Fibroblast of skin of left quadriceps (primary cell): Measurements from ENCODE around the gene SLAMF1.
"Not testable (repeated sequence)": the region's sequence is repeated elsewhere in the genome, so short reads cannot be mapped to it uniquely, and the experiment has no call there.

Experiments
- DNase-seq, 2 experiments: peaks; one replicate each; pipeline ENCODE4 v3.0.0-alpha.2; 2013; ENCODE audit warnings: low read depth in 2 of 2

The SLAMF1 gene

GRCh38 chr1:160640359-160641123 is 6.3 kb downstream of the SLAMF1 start:
- no peak for DNase-seq

DNA sequence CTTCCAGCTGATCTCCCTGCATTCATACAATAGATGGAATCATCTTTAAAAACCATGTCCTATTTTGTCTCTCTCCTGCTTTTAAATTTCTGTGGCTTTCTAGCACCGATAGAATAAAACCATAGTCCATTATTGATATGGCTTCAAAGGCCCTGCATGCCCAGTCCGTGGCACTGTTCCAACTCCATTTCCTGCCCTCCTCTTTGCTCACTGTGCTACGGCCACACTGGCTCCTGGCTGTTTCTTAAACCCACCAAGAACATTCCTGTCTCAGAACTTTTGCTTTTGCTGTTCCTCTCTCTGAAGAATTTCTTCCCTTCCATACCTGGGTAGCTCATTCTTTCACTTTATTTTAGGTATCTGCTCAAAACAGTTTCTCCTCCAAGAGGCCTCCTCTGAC is 7.2 kb downstream of the SLAMF1 start:
- DNase-seq, result no peak

GRCh38 chr1:160638926-160639325 is 7.9 kb downstream of the SLAMF1 start:
- DNase-seq, result no peak

- DNase-seq, result no peak
These were observed 8.3 kb downstream of the SLAMF1 start for GRCh38 chr1:160638540-160638857.

DNA sequence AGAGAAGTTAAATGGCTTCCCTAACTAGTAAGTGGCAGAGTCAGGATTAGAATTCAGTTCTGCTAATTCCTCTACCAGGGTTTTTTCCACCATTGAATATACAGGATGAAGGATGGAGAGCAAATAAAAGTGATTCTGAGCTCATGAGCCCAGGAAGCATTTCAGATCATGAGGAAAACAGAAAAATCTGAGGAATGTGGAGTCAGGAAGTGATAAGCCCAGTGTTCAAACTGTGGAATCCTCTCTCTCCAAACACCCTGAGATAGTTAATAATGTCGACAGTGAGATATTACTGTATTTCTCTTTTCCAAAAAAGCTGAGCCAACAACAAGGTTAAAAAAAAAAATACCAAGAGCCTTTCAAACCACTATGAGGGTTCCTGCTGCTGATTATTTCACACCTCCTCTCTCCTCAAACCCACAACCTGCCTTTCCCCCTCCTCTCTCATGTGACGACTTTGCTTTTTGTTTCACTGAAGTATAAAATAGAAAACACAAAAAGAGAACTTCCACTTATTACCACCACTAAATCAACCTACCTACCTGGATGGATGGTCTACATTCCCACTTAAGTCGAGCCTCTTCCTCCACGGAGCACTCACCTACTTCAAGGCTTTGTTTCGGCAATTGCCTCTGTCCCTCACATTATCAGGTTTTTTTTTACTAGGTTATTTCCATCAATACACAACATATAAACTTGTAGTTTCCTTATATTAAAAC is 8.9 kb downstream of the SLAMF1 start:
- no peak for DNase-seq

GRCh38 chr1:160637065-160637464 is 9.8 kb downstream of the SLAMF1 start:
- DNase-seq, result no peak

GRCh38 chr1:160636547-160636946 is 10.3 kb downstream of the SLAMF1 start:
- no peak for DNase-seq

- no peak for DNase-seq
These were observed 10.8 kb downstream of the SLAMF1 start for GRCh38 chr1:160636076-160636475.

- no peak for DNase-seq
These were observed 12.0 kb downstream of the SLAMF1 start for GRCh38 chr1:160634543-160635491.

- DNase-seq, result no peak
These were observed 13.4 kb downstream of the SLAMF1 start for GRCh38 chr1:160633330-160633903.

DNA sequence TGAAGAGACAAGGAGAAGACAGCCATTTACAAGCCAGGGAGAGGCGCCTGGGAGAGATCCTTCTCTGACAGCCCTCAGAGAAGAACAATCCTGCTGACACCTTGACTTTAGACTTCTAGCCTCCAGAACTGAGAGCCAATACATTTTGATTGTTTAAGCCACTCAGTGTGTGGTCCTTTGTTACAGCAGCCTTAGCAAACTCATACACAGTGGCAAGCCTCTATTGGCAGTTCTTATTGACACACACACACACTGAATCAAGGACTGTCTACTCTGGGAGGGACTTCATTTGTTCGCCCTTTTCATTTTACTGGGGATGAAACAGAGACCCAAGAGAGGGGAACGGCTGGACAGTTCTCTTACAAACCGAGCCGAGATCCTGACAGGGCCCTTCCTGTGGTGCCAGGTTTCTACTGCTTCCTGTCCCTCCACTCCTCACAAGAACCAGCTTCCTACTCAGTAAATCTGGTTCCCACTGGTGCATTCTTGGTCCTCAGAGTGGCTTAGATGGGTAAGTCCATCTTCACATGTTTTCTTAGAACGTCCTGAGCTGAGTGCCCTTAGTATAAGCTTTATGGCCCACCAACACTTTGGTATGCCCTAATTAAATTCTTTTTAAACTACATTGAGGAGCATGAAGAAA is 14.7 kb downstream of the SLAMF1 start:
- no peak for DNase-seq

GRCh38 chr1:160630523-160631451 is 16.1 kb downstream of the SLAMF1 start:
- no peak for DNase-seq

DNA sequence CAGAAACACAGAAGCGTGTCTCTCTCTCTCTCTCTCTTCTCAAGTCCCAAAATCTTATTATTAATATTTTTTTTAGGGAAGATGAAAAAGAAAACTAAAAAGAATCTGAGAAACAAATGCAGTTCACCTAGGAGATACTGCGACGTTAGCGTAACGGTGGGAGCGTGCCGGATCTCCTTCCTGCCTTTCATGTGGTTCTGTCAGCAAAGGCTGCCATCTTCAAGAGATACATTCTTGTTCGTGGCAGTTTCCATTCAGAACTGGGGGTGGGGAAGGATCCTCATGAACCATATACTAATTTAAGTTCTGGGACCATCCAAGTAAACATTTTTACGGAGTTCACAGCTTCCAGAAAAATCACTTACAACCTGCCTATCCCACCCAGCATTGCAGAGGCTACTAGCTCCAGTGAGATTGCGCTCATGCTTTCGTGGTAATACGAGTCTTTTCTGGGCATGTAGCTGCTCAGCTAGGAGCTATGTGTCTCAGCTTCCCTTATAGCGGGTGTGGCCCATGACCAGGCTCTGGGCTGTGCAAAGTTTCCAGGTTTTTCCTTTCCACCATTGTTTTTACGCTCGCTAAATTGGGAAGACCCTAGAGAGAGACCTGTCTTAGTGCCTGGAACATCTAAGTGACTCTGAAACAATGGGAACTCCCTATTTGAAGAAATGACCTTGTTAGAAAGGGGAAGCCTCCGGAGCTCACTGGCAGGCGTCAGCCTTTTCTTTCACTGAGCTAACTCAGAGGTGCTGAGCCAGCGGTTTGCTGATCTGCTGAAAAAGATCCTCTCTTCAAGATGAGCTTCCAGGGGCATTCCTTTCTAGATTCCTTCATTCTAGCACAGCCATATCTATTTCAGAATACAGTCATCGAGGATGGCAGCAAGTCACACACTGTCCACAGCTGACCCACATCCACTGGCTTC is 17.3 kb downstream of the SLAMF1 start:
- DNase-seq, result no peak

DNA sequence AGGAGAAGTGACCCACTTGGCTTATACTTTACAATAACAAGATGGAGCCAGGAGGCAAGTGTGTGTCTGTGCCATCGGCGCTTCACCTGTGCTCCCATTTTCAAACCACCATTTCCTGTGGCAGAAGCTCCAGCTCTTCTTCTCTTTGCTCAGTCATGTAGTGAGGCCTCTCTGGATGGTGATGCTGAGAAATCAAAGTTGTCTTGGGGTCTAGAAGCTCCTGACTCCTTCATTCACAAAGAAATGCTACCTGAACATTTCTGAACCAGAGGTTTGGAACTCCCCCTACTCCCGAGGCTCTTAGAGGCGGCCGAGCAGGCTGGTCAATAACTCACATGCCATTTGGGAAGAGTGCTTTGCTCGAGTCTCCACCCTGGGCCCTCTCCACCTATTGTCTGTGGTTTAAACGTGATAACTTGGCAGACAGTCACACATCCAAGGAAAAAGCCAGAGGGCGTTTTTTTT is 18.0 kb downstream of the SLAMF1 start:
- DNase-seq, result no peak

DNA sequence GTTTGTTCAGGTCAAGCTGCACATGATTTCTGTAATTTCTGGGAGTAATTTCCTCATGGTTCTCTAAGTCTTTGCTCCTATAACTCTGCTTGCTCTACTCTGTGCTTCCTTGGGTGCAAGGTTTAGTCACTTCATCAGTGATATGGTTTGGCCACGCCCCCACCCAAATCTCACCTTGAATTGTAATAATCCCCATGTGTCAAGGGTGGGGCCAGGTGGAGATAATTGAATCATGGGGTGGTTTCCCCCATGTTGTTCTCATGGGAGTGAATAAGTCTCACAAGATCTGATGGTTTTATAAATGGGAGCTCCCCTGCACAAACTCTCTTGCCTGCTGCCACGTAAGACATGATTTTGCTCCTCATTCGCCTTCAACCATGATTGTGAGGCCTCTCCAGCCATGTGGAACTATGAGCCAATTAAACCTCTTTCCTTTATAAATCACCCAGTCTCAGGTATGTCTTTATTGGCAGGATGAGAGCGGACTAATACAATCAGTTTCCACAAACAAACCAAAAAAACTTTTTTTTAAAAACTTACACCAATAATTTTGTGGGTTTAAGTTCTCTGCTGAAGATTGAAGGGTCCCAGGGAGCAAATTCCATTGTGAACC is 19.1 kb downstream of the SLAMF1 start:
- DNase-seq, result not testable (repeated sequence)

GRCh38 chr1:160626509-160627342 is 20.1 kb downstream of the SLAMF1 start:
- no peak for DNase-seq

GRCh38 chr1:160625725-160626498 is 20.9 kb downstream of the SLAMF1 start:
- no peak for DNase-seq
